IMR-90 (cell line): ENCODE data around the gene RSPH9.
"Not testable (repeated sequence)": the region's sequence is repeated elsewhere in the genome, so short reads cannot be mapped to it uniquely, and the experiment has no call there.

Source experiments
- BHLHE40 ChIP-seq: fragments of 150-350 bp; IDR thresholded peaks from 2 replicates; pipeline ENCODE4 v1.6.1; 2016; ENCODE audit warnings: mild to moderate bottlenecking, low read depth, low read length
- CEBPB ChIP-seq: IDR thresholded peaks from 2 replicates; pipeline ENCODE4 v1.6.1; 2012; ENCODE audit warnings: low read depth, low read length, improper control_type of control experiment
- CTCF ChIP-seq: conservative IDR thresholded peaks from 2 replicates; pipeline ENCODE4 v1.5.1; 2012; ENCODE audit warnings: mild to moderate bottlenecking, low read depth, low read length, improper control_type of control experiment
- NFE2L2 ChIP-seq: fragments of 150-350 bp; IDR thresholded peaks from 2 replicates; pipeline ENCODE4 v1.6.1; 2016; ENCODE audit warnings: low read depth, mild to moderate bottlenecking, low read length
- POLR2A ChIP-seq: IDR thresholded peaks from 2 replicates; pipeline ENCODE4 v1.6.1; 2012; ENCODE audit warnings: mild to moderate bottlenecking, low read depth, low read length
- USF2 ChIP-seq: fragments of 150-350 bp; IDR thresholded peaks from 2 replicates; pipeline ENCODE4 v1.6.1; 2017; ENCODE audit warnings: mild to moderate bottlenecking, antibody characterized with exemption, low read length, low read depth
- TF ChIP-seq, protein P1 (sequence below): fragments of 150-350 bp; IDR thresholded peaks from 2 replicates; pipeline ENCODE4 v1.6.1; 2016; ENCODE audit warnings: low read depth, mild to moderate bottlenecking, low read length, moderate library complexity, borderline replicate concordance

GRCh38 chr6:43662948-43663347, 18.1 kb downstream of the RSPH9 start:
- not testable (repeated sequence) for TF ChIP-seq CTCF, USF2, NFE2L2, CEBPB, BHLHE40, POLR2A
- TF ChIP-seq, protein P1, sequence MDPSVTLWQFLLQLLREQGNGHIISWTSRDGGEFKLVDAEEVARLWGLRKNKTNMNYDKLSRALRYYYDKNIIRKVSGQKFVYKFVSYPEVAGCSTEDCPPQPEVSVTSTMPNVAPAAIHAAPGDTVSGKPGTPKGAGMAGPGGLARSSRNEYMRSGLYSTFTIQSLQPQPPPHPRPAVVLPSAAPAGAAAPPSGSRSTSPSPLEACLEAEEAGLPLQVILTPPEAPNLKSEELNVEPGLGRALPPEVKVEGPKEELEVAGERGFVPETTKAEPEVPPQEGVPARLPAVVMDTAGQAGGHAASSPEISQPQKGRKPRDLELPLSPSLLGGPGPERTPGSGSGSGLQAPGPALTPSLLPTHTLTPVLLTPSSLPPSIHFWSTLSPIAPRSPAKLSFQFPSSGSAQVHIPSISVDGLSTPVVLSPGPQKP = not testable (repeated sequence)
